Measurements from ENCODE around the gene TXNRD2. TPM values are rescaled to one million over a fixed set of nuclear protein-coding genes. Genes with fewer than 3 reads are reported as not detected.

Gene TXNRD2
- total RNA-seq, 1 experiment from 2014 or later = 39.9 TPM

- Mint-ChIP-seq H3K4me1 (ENCODE audit: insufficient read depth, unreplicated experiment) (peaks cover 5% of the 10 kb centered on the region), H3K9me3 (ENCODE audit: unreplicated experiment) (no peaks in the 10 kb centered on the region), H3K27me3 (ENCODE audit: insufficient read depth, unreplicated experiment) (no peaks in the 10 kb centered on the region), H3K27ac (ENCODE audit: low read depth, unreplicated experiment) (no peak overlapping the region), H3K36me3 (ENCODE audit: insufficient read depth, unreplicated experiment) (no peaks in the 10 kb centered on the region), H3K4me3 (ENCODE audit: unreplicated experiment) (no peak overlapping the region)
- TF ChIP-seq, protein P1, sequence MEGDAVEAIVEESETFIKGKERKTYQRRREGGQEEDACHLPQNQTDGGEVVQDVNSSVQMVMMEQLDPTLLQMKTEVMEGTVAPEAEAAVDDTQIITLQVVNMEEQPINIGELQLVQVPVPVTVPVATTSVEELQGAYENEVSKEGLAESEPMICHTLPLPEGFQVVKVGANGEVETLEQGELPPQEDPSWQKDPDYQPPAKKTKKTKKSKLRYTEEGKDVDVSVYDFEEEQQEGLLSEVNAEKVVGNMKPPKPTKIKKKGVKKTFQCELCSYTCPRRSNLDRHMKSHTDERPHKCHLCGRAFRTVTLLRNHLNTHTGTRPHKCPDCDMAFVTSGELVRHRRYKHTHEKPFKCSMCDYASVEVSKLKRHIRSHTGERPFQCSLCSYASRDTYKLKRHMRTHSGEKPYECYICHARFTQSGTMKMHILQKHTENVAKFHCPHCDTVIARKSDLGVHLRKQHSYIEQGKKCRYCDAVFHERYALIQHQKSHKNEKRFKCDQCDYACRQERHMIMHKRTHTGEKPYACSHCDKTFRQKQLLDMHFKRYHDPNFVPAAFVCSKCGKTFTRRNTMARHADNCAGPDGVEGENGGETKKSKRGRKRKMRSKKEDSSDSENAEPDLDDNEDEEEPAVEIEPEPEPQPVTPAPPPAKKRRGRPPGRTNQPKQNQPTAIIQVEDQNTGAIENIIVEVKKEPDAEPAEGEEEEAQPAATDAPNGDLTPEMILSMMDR (IDR thresholded peaks at IDR 0.05; ENCODE audit: unreplicated experiment) = no peak
- CTCF ChIA-PET = interaction anchor here (1.0 kb wide), 1 partner anchor 37 kb away, joined by 4 read pairs; no protein-coding TSS in a partner anchor
- no peak for DNase-seq (ENCODE audit: unreplicated experiment)
- intact Hi-C loops (cut with micrococcal nuclease) = no loop called here
- POLR2A ChIA-PET = no interaction called here
- BruUV-seq (replicated peaks) = no TSS peak
These were observed 48.1 kb upstream of the TXNRD2 start for GRCh38 chr22:19989725-19990067.

GRCh38 chr22:19988965-19989724, 47.5 kb upstream of the TXNRD2 start:
- Mint-ChIP-seq H3K4me1 (ENCODE audit: insufficient read depth, unreplicated experiment) (peaks cover 10% of the 10 kb centered on the region), H3K9me3 (ENCODE audit: unreplicated experiment) (no peaks in the 10 kb centered on the region), H3K27me3 (ENCODE audit: insufficient read depth, unreplicated experiment) (no peaks in the 10 kb centered on the region), H3K27ac (ENCODE audit: low read depth, unreplicated experiment) (no peak overlapping the region), H3K4me3 (ENCODE audit: unreplicated experiment) (no peak overlapping the region), H3K36me3 (ENCODE audit: insufficient read depth, unreplicated experiment) (no peaks in the 10 kb centered on the region)
- TF ChIP-seq, protein P1 (IDR thresholded peaks at IDR 0.05; ENCODE audit: unreplicated experiment) = no peak
- ChIA-PET CTCF (no interaction called here), POLR2A (no interaction called here)
- DNase-seq (ENCODE audit: unreplicated experiment) = no peak
- intact Hi-C loops (cut with micrococcal nuclease) = no loop called here
- no TSS peak for BruUV-seq (replicated peaks)

DNA sequence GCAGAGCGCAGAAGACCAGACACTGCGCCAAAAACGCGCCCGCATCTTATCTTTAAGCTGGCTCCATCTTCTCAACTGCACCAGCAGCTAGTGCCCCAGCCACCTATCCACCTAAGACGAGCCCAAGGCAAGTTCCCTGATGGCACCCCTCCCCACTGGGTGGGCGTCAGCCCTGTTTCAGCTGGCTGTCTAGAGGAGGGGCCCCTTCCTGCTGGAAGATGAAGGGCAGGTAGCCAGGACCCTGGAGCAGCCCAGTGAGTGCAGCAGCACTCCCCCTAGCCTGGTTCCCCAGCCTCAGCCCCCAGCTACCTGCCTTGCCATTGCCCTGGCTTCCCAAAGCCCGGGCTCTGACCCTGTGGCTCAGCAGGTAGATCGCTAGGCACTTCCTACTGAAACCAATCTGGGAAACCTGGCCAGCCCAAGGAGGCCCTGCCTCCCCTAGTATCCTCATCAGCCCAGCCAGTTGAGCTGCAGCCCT, 46.8 kb upstream of the TXNRD2 start:
- no peaks in the 10 kb centered on the region for H3K27me3 Mint-ChIP-seq (ENCODE audit: insufficient read depth, unreplicated experiment)
- H3K27ac Mint-ChIP-seq (ENCODE audit: low read depth, unreplicated experiment) = no peak overlapping the region
- H3K4me1 Mint-ChIP-seq (ENCODE audit: insufficient read depth, unreplicated experiment) = peaks cover 10% of the 10 kb centered on the region
- no TSS peak for BruUV-seq (replicated peaks)
- H3K9me3 Mint-ChIP-seq (ENCODE audit: unreplicated experiment) = no peaks in the 10 kb centered on the region
- no peak for DNase-seq (ENCODE audit: unreplicated experiment)
- intact Hi-C loops (cut with micrococcal nuclease) = no loop called here
- TF ChIP-seq, protein P1 (IDR thresholded peaks at IDR 0.05; ENCODE audit: unreplicated experiment) = no peak
- H3K36me3 Mint-ChIP-seq (ENCODE audit: insufficient read depth, unreplicated experiment) = no peaks in the 10 kb centered on the region
- H3K4me3 Mint-ChIP-seq (ENCODE audit: unreplicated experiment) = no peak overlapping the region
- POLR2A ChIA-PET = no interaction called here
- CTCF ChIA-PET = interaction anchor here (0.8 to 1.1 kb wide), 2 partner anchors 11 to 18 kb away, joined by 3 to 4 read pairs; no protein-coding TSS in a partner anchor

DNA sequence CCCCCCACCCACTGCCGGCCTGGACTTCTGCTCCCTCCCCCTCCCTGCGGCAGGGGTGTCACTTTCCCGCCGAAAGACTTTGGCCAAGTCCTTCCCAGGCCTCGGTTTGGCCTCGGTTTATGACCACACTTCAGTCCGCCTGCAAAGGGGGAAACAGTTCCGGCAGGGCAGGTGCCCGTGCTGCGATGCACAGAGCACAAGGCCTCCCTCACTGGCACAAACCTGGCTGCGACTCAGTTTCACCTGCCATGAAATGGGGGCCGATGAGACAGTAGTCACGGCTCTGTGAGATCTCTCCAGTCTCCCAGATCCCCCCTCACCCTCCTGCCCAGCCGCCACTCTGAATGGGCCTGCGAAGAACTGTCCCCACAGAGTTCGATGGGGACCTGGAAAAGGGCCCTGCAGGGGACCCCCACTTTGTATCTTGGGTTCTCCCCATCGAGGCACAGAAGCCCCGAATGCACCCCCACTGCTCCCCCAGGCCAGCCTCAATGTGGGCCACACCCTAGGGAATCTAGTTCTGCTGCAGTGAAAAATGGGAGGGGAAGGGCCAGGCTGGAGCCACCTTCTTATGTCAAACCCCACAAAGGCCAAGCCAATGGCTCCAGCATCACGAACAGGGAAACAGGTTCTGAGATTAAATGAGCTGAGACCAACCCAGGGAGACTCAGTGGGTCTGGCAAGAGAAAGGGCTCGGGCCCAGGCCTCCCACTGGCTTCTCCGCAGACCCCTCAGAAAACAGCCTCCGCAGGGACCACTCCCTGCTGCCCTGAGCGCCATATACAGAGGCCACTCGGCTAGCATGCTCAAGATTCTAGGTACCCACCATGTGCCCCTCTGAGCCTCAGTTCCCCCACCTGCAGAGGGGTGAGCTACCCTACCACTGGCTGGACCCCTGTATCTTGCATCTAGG, 46.0 kb upstream of the TXNRD2 start:
- DNase-seq (ENCODE audit: unreplicated experiment) = no peak
- TF ChIP-seq, protein P1 (IDR thresholded peaks at IDR 0.05; ENCODE audit: unreplicated experiment) = no peak
- no peak overlapping the region for H3K27ac Mint-ChIP-seq (ENCODE audit: low read depth, unreplicated experiment)
- no peaks in the 10 kb centered on the region for H3K27me3 Mint-ChIP-seq (ENCODE audit: insufficient read depth, unreplicated experiment)
- no peaks in the 10 kb centered on the region for H3K36me3 Mint-ChIP-seq (ENCODE audit: insufficient read depth, unreplicated experiment)
- POLR2A ChIA-PET = no interaction called here
- intact Hi-C loops (cut with micrococcal nuclease) = no loop called here
- BruUV-seq (replicated peaks) = no TSS peak
- CTCF ChIA-PET = interaction anchor here (0.8 to 1.1 kb wide), 2 partner anchors 12 to 17 kb away, joined by 3 to 4 read pairs; no protein-coding TSS in a partner anchor
- peaks cover 10% of the 10 kb centered on the region for H3K4me1 Mint-ChIP-seq (ENCODE audit: insufficient read depth, unreplicated experiment)
- no peaks in the 10 kb centered on the region for H3K9me3 Mint-ChIP-seq (ENCODE audit: unreplicated experiment)
- no peak overlapping the region for H3K4me3 Mint-ChIP-seq (ENCODE audit: unreplicated experiment)
